ENCODE measurements around the gene DISC1.

The DISC1 gene

GRCh38 chr1:232020352-232020751 lies 393.8 kb downstream of the DISC1 start:
- no peak for DNase-seq (ENCODE audit: low read depth in 2 of 3, low spot score in 2 of 3)

GRCh38 chr1:232029315-232029714 lies 402.7 kb downstream of the DISC1 start:
- no peak for DNase-seq (ENCODE audit: low read depth in 2 of 3, low spot score in 2 of 3)

GRCh38 chr1:232031156-232031555 lies 404.6 kb downstream of the DISC1 start:
- no peak for DNase-seq (ENCODE audit: low read depth in 2 of 3, low spot score in 2 of 3)

GRCh38 chr1:232033285-232033684 lies 406.7 kb downstream of the DISC1 start:
- no peak for DNase-seq (ENCODE audit: low read depth in 2 of 3, low spot score in 2 of 3)

- DNase-seq (ENCODE audit: low read depth in 2 of 3, low spot score in 2 of 3), result no peak
Observed at GRCh38 chr1:232034556-232034955, 408.0 kb downstream of the DISC1 start.

GRCh38 chr1:232036181-232036933 lies 409.8 kb downstream of the DISC1 start:
- no peak for DNase-seq (ENCODE audit: low read depth in 2 of 3, low spot score in 2 of 3)

- DNase-seq (ENCODE audit: low read depth in 2 of 3, low spot score in 2 of 3), result no peak
Observed at GRCh38 chr1:232037774-232038388, 411.3 kb downstream of the DISC1 start.

- no peak for DNase-seq (ENCODE audit: low read depth in 2 of 3, low spot score in 2 of 3)
Observed at GRCh38 chr1:232038706-232039677, 412.4 kb downstream of the DISC1 start.

GRCh38 chr1:232040260-232040659 lies 413.7 kb downstream of the DISC1 start:
- DNase-seq (ENCODE audit: low read depth in 2 of 3, low spot score in 2 of 3), result no peak

GRCh38 chr1:232044728-232045127 lies 418.1 kb downstream of the DISC1 start:
- DNase-seq (ENCODE audit: low read depth in 2 of 3, low spot score in 2 of 3), result no peak

- no peak for DNase-seq (ENCODE audit: low read depth in 2 of 3, low spot score in 2 of 3)
Observed at GRCh38 chr1:232045139-232045994, 418.8 kb downstream of the DISC1 start.

- no peak for DNase-seq (ENCODE audit: low read depth in 2 of 3, low spot score in 2 of 3)
Observed at GRCh38 chr1:232046451-232047306, 420.1 kb downstream of the DISC1 start.

- DNase-seq (ENCODE audit: low read depth in 2 of 3, low spot score in 2 of 3), result no peak
Observed at GRCh38 chr1:232047473-232047872, 420.9 kb downstream of the DISC1 start.

GRCh38 chr1:232048481-232048880 lies 421.9 kb downstream of the DISC1 start:
- DNase-seq (ENCODE audit: low read depth in 2 of 3, low spot score in 2 of 3), result no peak

- DNase-seq (ENCODE audit: low read depth in 2 of 3, low spot score in 2 of 3), result no peak
Observed at GRCh38 chr1:232049335-232049734, 422.7 kb downstream of the DISC1 start.

GRCh38 chr1:232057217-232057895 lies 430.8 kb downstream of the DISC1 start:
- no peak for DNase-seq (ENCODE audit: low read depth in 2 of 3, low spot score in 2 of 3)

- DNase-seq (ENCODE audit: low read depth in 2 of 3, low spot score in 2 of 3), result no peak
Observed at GRCh38 chr1:232057896-232058274, 431.3 kb downstream of the DISC1 start.

- DNase-seq (ENCODE audit: low read depth in 2 of 3, low spot score in 2 of 3), result no peak
Observed at GRCh38 chr1:232059726-232060374, 433.3 kb downstream of the DISC1 start.

GRCh38 chr1:232062967-232063366 lies 436.4 kb downstream of the DISC1 start:
- DNase-seq (ENCODE audit: low read depth in 2 of 3, low spot score in 2 of 3), result no peak
